HEK293 (cell line): Measurements from ENCODE around the gene TNNT3.
A peak's percentile ranks its signal among the peaks of the same experiment; 100 is the strongest.

ENCODE experiments used
- CTCF ChIA-PET: fragments of 350-600 bp; formaldehyde crosslinking; extraction: SDS; loops from one replicate; lab custom pipeline; 2021; ENCODE audit warnings: antibody characterized with exemption; lab: Yijun Ruan, JAX
- POLR2A ChIA-PET: fragments of 300-600 bp; formaldehyde crosslinking; extraction: SDS; loops from one replicate; lab custom pipeline; 2020; ENCODE audit warnings: antibody characterized with exemption, inconsistent platforms; lab: Yijun Ruan, JAX
- H3K27ac ChIP-seq: fragments of 200-500 bp; sonication (Bioruptor generic); 2 replicates; pipeline ENCODE4 v1.5.1; 2014; ENCODE audit warnings: low read depth, low read length, control low read depth, inconsistent platforms; ENCODE audit errors: extremely low read depth
- H3K36me3 ChIP-seq, 2 experiments: fragments of 200-500 bp in 1 of 2; sonication (Bioruptor generic) in 1 of 2; 1 replicate in 1 of 2; 2 replicates in 1 of 2; pipeline ENCODE4 v1.5.1; 2014 to 2017; ENCODE audit warnings: inconsistent platforms in 2 of 2, low read length in 2 of 2; ENCODE audit not compliant: control insufficient read depth in 2 of 2, insufficient read depth in 1 of 2
- H3K4me1 ChIP-seq: fragments of 200-500 bp; sonication (Bioruptor generic); 2 replicates; pipeline ENCODE4 v1.5.1; 2014; ENCODE audit warnings: mild to moderate bottlenecking, low read length, inconsistent platforms; ENCODE audit not compliant: control insufficient read depth, insufficient read depth
- H3K4me3 ChIP-seq: 2 replicates; pipeline ENCODE4 v1.5.1; 2011; ENCODE audit warnings: low read depth, mild to moderate bottlenecking, control low read depth, low read length, moderate library complexity
- H3K9me3 ChIP-seq: fragments of 200-500 bp; sonication (Bioruptor generic); 2 replicates; pipeline ENCODE4 v1.5.1; 2014; ENCODE audit warnings: low read depth, low read length, inconsistent platforms; ENCODE audit not compliant: control insufficient read depth, insufficient read depth
- AEBP2 ChIP-seq: fragments of 450-650 bp; formaldehyde crosslinking; IDR thresholded peaks from 2 replicates; pipeline ENCODE4 v1.5.1; 2016; ENCODE audit warnings: missing biosample characterization, missing genetic modification characterization, borderline replicate concordance
- EGR2 ChIP-seq: fragments of 450-650 bp; formaldehyde crosslinking; IDR thresholded peaks from 2 replicates; pipeline ENCODE4 v1.5.1; 2016; ENCODE audit warnings: low read depth, missing biosample characterization, missing genetic modification characterization
- ELK4 ChIP-seq: IDR thresholded peaks from 2 replicates; pipeline ENCODE4 v1.6.1; 2011; ENCODE audit warnings: mild to moderate bottlenecking, low read depth, low read length, borderline replicate concordance
- PBX3 ChIP-seq: sonication (generic); formaldehyde crosslinking; IDR thresholded peaks from 2 replicates; pipeline ENCODE4 v1.8.1; 2022; ENCODE audit warnings: mild to moderate bottlenecking, moderate library complexity, missing genetic modification reagents
- SALL2 ChIP-seq: fragments of 450-650 bp; formaldehyde crosslinking; IDR thresholded peaks from 2 replicates; pipeline ENCODE4 v1.5.0; 2017; ENCODE audit warnings: missing biosample characterization, mild to moderate bottlenecking, missing genetic modification characterization, borderline replicate concordance
- SP2 ChIP-seq: fragments of 450-650 bp; formaldehyde crosslinking; IDR thresholded peaks from 2 replicates; pipeline ENCODE4 v1.5.1; 2016; ENCODE audit warnings: missing biosample characterization, missing genetic modification characterization
- ZBTB6 ChIP-seq: fragments of 450-650 bp; formaldehyde crosslinking; IDR thresholded peaks from 2 replicates; pipeline ENCODE4 v1.5.1; 2017; ENCODE audit warnings: missing biosample characterization, missing genetic modification characterization
- ZFHX2 ChIP-seq: fragments of 450-650 bp; formaldehyde crosslinking; conservative IDR thresholded peaks from 2 replicates; pipeline ENCODE4 v1.5.1; 2016; ENCODE audit warnings: missing biosample characterization, missing genetic modification characterization
- ZNF138 ChIP-seq: fragments of 450-650 bp; formaldehyde crosslinking; IDR thresholded peaks from 2 replicates; pipeline ENCODE4 v1.5.1; 2016; ENCODE audit warnings: missing biosample characterization, missing genetic modification characterization, borderline replicate concordance
- ZNF16 ChIP-seq: fragments of 450-650 bp; formaldehyde crosslinking; IDR thresholded peaks from 2 replicates; pipeline ENCODE4 v1.5.1; 2016; ENCODE audit warnings: low read depth, missing biosample characterization, missing genetic modification characterization
- ZNF266 ChIP-seq: fragments of 450-650 bp; formaldehyde crosslinking; IDR thresholded peaks from 2 replicates; pipeline ENCODE4 v1.5.1; 2016; ENCODE audit warnings: missing biosample characterization, missing genetic modification characterization, low read depth
- ZNF366 ChIP-seq: fragments of 450-650 bp; formaldehyde crosslinking; conservative IDR thresholded peaks from 2 replicates; pipeline ENCODE4 v1.5.1; 2016; ENCODE audit warnings: missing biosample characterization, missing genetic modification characterization
- ZNF37A ChIP-seq: fragments of 450-650 bp; IDR thresholded peaks from 2 replicates; pipeline ENCODE4 v1.5.1; 2018; ENCODE audit warnings: missing biosample characterization, missing genetic modification characterization
- ZNF433 ChIP-seq: fragments of 450-650 bp; formaldehyde crosslinking; IDR thresholded peaks from 2 replicates; pipeline ENCODE4 v1.5.1; 2016; ENCODE audit warnings: missing biosample characterization, missing genetic modification characterization, low read depth
- ZNF510 ChIP-seq: fragments of 450-650 bp; formaldehyde crosslinking; IDR thresholded peaks from 2 replicates; pipeline ENCODE4 v1.5.1; 2018; ENCODE audit warnings: mild to moderate bottlenecking, missing genetic modification characterization, missing biosample characterization; ENCODE audit not compliant: insufficient replicate concordance
- ZNF514 ChIP-seq: fragments of 450-650 bp; formaldehyde crosslinking; IDR thresholded peaks from 2 replicates; pipeline ENCODE4 v1.5.1; 2016; ENCODE audit warnings: missing biosample characterization, missing genetic modification characterization
- ZNF518A ChIP-seq: fragments of 450-650 bp; formaldehyde crosslinking; conservative IDR thresholded peaks from 2 replicates; pipeline ENCODE4 v1.5.1; 2016; ENCODE audit warnings: low read depth, missing biosample characterization, missing genetic modification characterization
- ZNF544 ChIP-seq: fragments of 450-650 bp; formaldehyde crosslinking; IDR thresholded peaks from 2 replicates; pipeline ENCODE4 v1.5.0; 2017; ENCODE audit warnings: missing biosample characterization, missing genetic modification characterization
- ZNF558 ChIP-seq: fragments of 450-650 bp; formaldehyde crosslinking; IDR thresholded peaks from 2 replicates; pipeline ENCODE4 v1.5.1; 2016; ENCODE audit warnings: missing biosample characterization, missing genetic modification characterization
- ZNF658 ChIP-seq: fragments of 450-650 bp; formaldehyde crosslinking; IDR thresholded peaks from 2 replicates; pipeline ENCODE4; 2016; ENCODE audit warnings: missing biosample characterization, missing genetic modification characterization
- ZNF701 ChIP-seq: fragments of 450-650 bp; formaldehyde crosslinking; IDR thresholded peaks from 2 replicates; pipeline ENCODE4 v1.5.1; 2016; ENCODE audit warnings: missing biosample characterization, missing genetic modification characterization
- ZSCAN4 ChIP-seq: fragments of 450-650 bp; formaldehyde crosslinking; IDR thresholded peaks from 2 replicates; pipeline ENCODE4 v1.5.1; 2017; ENCODE audit warnings: missing biosample characterization, missing genetic modification characterization

The TNNT3 gene

GRCh38 chr11:1932681-1933080, 13.2 kb downstream of the TNNT3 start:
- Histone ChIP-seq H3K27ac (no peak overlapping the region), H3K36me3 (no peaks in the 10 kb centered on the region)
- TF ChIP-seq ZSCAN4 (tag by site-specific recombination) (no peak), ZFHX2 (peak; percentile 72), ZNF514 (tag by site-specific recombination) (no peak), ZNF366 (peak; percentile 87), ZNF37A (no peak), ZNF558 (no peak), EGR2 (tag by site-specific recombination) (peak; percentile 92), ZNF138 (no peak), ZNF510 (no peak), SALL2 (tag by site-specific recombination) (no peak), ZNF266 (no peak), ZNF433 (tag by site-specific recombination) (no peak), PBX3 (no peak), AEBP2 (tag by site-specific recombination) (no peak), ZNF658 (tag by site-specific recombination) (no peak), ZBTB6 (tag by site-specific recombination) (no peak)
- TF ChIP-seq, all 188 proteins: peak for 3
- H3K4me1 ChIP-seq, result no peaks in the 10 kb centered on the region
- ChIA-PET POLR2A (no interaction called here), CTCF (interaction anchor here (0.6 kb wide), 1 partner anchor 44 kb away, joined by 3 read pairs; no protein-coding TSS in a partner anchor)
- H3K4me3 ChIP-seq, result no peak overlapping the region
- no peaks in the 10 kb centered on the region for H3K9me3 ChIP-seq

GRCh38 chr11:1933416-1934334, 14.2 kb downstream of the TNNT3 start:
- POLR2A ChIA-PET, result no interaction called here
- Histone ChIP-seq H3K4me1 (no peaks in the 10 kb centered on the region), H3K4me3 (no peak overlapping the region), H3K9me3 (no peaks in the 10 kb centered on the region), H3K36me3 (no peaks in the 10 kb centered on the region), H3K27ac (no peak overlapping the region)
- CTCF ChIA-PET, result no interaction called here
- TF ChIP-seq SP2 (no peak), ZNF544 (tag by site-specific recombination) (no peak), ZNF701 (tag by site-specific recombination) (no peak), ZNF518A (tag by site-specific recombination) (no peak), ZNF16 (no peak), ELK4 (no peak), AEBP2 (tag by site-specific recombination) (no peak)
